Activated CD8-positive, alpha-beta memory T cell treated with anti-CD3 and anti-CD28 coated beads, Interleukin-2, amount 50 U/mL, for 4 hours (primary cell): ENCODE results near the gene TMEM123.

Experiments used
- DNase-seq: peaks from one replicate; pipeline ENCODE4 v3.0.0-alpha.2; 2020

TMEM123 gene

DNA sequence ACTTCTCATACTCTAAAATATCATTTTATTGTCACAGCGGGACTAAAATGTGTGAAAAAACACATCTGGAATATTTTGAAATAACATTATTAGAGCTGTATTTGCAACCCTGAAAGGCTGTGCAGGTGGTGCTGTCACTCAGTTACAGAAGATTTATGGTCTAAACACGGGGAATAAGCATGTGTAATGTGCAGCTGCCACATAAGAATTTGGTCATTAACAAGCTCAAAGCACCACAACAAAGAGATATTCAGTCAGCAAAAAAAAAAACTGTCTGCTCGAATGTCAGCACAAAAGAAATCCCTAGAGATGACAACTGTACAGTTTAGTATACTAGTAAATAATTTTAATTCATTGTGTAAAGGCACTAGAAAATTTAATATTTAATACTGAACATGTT lies 31.3 kb downstream of the TMEM123 start:
- DNase-seq = no peak

DNA sequence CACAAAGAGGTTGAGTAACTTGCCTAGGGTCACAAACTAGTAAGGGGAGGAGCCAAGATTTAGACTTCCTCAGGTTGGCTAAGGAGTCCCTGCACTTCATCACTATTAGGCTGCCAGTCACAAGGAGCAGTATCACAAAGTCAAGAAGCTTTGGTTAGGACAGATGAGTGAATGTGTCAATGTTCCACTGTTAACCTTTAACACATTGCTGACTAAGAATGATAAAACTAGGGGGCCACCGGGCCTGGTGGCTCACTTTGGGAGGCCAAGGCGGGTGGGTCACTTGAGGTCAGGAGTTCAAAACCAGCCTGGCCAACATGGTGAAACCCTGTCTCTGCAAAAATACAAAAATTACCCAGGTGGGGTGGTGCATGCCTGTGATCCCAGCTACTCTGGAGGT lies 32.0 kb downstream of the TMEM123 start:
- DNase-seq = no peak

DNA sequence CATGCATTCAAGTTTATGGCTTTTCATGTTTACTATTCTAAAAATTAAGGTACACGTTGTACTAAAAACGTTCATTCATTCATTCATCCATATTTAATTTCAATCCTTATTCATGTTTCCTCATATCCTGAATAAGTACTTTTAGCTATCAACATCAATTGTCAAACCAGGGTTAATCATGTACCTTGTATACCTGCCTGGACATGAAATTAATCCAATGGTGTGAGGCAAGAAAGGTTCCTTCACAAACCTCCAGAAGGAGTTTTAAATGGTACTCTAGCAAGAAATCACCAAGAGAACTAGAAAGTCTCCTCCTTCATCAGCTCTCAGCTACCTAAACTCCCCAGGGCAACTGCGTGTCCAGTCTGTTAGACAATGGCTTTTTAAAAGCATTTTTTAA lies 33.4 kb downstream of the TMEM123 start:
- DNase-seq = no peak

DNA sequence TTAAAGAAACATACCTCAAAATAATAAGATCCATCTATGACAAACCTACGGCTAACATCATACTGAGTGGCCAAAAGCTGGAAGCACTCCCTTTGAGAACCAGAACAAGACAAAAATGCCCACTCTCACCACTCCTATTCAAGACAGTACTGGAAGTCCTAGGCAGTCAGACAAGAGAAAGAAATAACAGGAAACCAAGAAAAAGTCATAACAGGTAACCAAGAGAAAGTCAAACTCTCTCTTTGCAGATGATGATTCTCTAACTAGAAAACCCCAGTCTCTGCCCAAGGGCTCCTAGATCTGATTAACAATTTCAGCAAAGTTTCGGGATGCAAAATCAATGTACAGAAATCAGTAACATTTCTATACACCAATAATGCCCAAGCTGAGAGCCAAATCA lies 35.6 kb downstream of the TMEM123 start:
- DNase-seq = no peak

DNA sequence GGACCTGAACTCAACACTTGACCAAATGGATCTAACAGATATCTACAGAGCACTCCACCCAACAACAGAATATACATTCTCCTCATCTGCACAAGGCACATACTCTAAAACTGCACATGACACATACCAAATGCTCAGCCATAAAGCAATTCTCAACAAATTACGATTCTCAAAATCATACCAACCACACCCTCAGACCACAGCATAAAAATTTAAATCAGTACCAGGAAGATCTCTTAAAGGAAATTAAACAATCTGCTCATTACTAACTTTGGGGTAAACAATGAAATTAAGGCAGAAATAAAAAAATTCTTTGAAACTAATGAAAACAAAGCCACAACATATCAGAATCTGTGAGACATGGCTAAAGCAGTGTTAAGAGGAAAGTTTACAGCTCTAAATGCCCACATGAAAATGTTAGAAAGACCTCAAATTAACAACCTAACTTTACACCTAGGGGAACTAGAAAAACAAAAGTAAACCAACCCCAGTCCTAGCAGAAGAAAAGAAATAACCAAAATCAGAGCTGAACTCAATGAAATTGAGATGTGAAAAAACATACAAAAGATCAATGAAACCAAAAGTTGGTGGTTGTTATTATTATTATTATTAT lies 37.2 kb downstream of the TMEM123 start:
- no peak for DNase-seq

DNA sequence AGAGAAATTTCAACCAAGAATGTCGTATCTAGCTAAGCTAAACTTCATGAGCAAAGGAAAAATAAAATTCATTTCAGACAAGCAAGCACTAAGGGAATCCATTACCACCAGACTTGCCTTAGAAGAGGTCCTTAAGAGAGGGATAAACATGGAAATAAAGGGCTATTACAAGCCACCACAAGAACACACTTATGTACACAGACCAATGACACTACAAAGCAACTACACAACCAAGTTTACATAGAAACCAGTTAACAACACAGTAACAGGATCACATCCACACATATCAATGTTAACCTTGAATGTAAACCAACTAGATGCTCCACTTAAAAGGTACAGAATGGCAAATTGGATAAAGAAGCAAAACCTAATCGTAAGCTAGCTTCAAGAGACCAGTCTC lies 38.0 kb downstream of the TMEM123 start:
- DNase-seq = no peak

DNA sequence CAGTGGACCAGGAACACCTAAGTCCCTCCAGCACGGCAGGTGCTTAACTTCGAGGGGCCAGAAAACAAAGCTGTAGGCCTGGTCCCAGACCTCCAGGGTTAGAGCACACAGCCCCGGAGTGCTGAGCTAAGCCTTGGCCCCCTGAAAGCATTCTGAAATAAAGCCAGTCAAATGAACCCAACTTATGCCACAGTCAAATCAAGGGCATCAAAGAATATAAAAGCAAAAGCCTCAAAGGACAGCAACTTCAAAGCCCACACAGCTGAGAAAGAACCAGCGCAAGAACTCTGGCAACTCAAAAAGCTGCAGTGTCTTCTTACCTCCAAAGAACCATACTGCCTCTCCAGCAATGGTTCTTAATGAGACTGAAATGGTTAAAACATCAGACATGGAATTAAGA lies 39.1 kb downstream of the TMEM123 start:
- no peak for DNase-seq

DNA sequence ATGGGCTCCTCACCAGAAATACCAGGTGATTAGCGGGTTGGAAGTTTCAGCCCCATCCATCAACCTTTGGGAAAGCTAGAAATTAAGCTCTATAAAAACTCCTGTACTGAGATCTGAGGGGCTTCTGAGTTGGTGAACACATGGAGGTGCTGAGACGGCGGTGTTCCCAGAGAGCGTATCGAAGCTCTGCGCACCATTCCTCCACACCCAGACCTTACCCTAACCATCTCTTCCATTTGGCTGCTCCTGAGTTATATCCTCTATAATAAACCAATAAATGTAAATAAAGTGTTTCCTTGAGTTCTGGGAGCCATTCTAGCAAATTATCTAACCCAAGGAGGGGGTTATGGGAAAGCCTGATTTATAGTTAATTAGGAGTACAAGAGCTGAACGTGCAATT lies 41.4 kb downstream of the TMEM123 start:
- DNase-seq = no peak

DNA sequence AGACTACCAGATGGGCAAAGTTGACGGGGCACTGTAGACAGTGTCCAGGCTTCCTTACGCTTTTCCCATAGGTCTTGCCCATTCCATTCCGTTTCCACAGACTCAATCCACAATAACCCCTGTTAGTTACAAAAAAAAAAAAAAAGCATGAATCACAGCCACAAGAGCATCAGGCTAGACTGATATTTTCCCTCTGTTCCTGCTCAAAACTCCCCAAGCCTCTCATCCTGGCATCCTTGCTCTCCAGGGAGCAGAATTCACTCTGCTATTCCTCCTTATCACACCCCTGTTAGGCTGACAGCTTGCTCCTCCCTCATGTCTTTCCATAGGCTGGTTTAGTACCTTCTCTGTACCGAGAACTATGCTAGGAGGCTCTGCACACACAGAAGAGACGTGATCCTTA lies 42.2 kb downstream of the TMEM123 start:
- DNase-seq = no peak

DNA sequence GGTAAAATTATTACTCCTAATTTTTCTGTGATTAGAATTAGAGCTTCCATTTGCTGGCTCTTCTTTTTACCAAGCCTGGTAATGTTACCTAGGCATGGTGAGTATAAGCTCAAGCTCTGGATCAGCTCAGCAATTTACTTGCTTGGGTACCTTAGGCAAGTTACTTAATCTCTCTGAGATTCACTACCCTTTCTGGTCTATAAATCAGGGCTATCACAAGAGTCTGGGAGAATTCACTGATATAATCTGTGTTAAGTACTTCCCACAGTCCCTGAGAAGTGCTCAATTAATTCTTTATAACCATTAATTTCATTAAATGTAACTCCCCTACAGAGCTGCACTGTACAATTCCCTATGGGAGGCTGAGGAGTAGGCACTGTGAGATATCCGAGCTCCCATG lies 44.2 kb downstream of the TMEM123 start:
- no peak for DNase-seq

DNA sequence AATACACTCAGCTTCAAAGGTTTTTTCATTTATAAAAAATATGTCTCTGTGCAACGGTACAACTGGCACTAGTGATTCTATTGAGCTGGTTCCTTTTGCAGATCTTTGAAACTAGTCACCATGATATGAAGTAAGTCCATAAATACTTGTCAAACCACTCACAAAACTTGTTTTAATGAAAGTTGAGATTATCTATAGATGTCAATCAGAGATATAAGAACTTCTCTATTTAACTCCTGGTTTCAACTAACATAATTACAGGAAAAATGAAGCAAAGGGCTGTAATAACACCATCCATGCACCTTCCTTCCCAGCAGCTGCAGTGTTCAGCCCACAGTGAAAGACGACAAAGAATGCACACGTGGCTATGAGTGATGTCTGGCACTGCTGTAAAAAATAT lies 44.7 kb downstream of the TMEM123 start:
- no peak for DNase-seq

DNA sequence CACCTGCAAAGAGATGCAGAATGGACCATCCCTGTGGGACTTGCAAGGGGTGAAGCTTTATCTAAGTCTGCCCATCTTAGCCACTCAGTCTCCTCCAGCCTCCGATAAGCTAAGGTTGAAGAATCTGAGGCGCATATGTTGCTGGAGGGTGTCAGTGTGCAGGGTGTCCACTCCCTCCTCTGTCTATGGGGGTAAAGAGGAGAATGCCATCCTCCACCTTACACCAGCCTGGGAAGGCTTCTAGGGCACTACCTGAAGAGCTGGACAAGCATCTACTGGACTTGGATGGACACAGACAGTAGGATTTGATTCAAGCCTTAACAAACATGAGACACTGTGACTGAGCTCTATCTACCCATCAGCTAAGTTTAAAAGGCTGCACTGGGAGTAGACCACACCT lies 46.5 kb downstream of the TMEM123 start:
- DNase-seq = no peak

DNA sequence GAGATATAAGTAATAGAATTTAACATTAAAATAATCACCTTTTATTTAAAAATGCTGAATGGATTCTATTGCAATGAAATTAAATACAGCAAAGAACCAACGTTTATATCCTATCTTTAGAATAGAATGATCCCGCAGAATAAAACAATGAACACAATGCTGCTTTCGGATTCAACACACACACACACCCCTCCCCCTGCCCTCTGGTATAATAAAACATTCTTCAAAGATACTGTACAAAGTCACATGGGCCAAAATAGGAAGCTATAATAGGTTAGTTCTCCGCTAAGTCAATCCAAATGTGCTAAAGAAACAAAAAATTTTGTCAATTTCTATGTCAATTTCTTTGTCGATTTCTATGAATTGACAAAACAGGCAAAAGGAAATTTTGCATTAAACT lies 47.1 kb downstream of the TMEM123 start:
- no peak for DNase-seq

DNA sequence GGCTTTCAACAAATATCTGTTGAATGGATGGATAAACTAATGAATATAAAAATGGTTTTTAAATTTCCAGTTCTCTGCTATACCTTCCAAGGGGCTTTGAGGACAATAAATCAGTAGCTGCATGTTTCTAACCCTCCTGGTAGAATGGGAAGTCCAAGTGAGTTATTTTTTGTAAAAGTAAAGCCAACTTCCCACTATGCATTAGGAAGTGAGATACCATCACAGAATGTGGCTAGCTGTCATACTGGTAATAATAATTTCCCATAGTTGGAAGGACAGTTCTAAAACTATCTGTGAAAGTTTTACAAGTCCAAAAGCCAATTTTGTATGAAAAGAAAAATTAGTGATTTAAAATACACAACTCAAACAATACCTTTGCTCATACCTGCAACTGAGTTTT lies 50.0 kb downstream of the TMEM123 start:
- no peak for DNase-seq

DNA sequence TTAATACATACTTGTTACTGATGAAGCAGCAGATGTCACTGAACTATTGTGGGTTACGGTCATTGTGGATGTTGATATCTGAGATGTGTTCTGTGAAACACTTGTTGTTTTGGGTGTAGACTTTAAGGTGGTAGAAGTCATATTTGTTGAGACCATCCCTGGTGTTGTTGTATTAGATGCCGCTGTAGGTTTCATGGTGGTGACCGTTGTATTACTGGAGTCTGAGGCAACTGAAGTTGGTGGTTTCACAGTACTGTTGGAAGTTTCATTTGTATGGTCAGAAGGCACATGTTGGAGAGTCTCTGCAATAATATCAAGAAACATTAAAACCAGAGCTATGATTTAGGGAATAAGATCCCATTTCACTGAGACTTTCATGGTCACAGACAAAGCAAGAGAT lies 50.7 kb downstream of the TMEM123 start:
- DNase-seq = no peak

DNA sequence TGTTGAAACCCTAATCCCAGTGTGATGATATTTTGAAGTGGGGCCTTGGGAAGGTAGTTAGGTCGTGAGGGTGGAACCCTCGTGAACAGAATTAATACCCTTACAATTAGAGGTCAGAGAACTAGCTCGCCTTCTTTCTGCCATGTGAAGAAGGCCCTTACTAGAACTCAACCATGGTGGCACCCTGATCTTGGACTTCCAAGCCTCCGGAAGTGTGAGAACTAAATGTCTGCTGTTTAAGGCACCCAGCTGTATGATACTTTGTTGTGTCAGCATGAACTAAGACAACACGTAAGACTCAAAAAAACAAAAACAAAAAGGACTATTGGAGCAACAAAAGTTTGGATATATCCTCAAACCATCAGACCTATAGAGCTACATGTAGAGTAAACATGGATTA lies 52.0 kb downstream of the TMEM123 start:
- DNase-seq = no peak

DNA sequence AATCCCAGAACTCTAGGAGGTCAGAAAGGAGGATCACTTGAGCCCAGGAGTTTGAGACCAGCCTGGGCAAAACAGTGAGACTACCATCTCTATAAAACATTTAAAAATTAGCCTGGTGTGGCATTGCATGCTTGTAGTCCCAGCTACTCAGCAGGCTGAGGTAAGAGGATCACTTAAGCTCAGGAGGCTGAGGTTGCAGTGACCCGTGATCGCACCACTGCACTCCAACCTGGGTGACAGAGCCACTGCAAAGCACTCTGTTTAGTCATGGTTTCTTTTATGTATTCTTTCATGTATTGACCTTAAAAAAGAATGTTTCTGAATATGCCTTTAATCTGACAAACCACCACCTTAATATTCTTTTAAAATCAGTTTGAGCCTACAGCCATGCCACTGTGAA lies 53.4 kb downstream of the TMEM123 start:
- no peak for DNase-seq

DNA sequence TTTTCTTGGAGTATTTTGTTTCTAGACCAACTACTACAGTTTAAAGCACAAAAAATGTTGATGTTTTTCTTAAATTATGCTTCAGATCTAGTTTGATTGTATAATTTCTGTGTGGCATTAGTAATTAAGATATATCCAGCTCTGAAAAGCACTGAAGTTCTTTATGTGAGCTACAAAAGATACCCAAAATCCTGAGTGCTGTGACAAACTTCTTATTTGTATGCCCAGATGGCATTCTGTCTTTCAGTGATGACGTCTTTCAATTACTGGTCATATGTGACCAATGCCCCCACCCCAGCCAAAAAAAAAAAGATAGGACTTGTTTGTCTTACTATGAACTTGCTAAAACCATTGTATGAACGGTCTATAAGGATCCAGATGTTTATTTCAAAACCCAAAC lies 54.3 kb downstream of the TMEM123 start:
- no peak for DNase-seq

DNA sequence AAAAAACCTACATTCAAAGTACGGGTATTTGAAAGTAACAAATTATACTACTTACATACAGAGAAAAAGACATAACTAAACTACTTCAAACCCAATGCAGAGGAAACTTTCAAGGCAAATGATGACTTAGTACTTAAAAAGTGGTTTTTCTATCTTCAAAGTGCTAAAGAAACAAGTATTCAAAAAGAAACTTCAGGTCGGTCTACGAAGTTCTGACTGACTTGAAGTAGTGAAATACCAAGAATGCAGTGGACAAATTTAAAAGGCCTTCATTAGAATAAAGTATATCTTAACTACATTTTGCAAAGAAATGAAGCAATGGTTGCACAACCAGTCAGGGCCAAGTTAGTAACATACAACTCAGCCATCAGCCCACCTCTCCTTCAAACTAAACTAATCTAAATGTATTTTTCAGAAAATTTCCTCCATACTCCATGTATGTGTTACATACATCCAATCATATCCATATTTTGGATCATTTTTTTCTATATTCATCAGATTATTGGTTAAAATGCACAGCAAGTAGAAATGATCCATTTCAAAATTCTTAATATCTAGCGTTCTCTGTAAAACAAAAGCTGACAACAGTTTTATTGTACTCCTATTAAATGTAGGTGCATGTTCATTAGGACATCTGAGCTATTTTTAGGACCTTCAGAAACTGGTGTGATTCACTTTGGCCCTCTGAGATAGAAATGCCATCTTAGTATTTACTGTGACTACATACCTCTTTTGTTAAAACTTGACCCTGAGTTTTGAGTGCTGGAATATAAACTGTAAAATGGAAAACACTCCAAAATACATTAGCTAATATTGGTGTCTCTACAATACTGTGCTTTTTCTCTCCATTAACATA lies 55.6 kb downstream of the TMEM123 start:
- no peak for DNase-seq

DNA sequence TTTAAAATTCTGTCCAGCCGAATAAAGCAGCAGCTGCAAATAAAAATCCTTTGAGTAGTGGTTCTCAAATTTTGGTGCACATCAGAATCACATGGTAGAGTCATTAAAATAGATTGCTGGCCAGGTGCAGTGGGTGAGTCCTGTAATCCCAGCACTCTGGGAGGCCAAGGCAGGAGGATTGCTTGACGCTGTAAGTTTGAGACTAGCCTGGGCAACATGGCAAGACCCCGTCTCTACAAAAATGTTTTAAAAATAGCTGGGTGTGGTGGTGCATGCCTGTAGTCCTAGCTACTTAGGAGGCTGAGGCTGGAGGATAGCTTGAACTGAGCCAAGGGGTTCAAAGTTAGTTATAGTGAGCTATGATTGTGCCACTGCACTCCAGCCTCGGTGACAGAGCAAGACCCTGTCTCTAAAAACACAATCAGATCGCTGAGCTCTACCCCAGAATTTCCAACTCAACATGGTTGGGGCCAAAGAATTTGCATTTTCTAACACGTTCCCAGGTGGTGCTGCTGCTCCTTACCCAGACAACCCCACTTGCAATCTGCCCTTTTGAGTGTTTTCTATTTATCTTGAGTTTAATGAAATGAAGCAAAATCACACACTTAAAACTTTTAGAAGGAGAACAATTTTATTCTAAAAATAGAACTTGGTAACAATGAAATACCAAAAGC lies 56.7 kb downstream of the TMEM123 start:
- no peak for DNase-seq

DNA sequence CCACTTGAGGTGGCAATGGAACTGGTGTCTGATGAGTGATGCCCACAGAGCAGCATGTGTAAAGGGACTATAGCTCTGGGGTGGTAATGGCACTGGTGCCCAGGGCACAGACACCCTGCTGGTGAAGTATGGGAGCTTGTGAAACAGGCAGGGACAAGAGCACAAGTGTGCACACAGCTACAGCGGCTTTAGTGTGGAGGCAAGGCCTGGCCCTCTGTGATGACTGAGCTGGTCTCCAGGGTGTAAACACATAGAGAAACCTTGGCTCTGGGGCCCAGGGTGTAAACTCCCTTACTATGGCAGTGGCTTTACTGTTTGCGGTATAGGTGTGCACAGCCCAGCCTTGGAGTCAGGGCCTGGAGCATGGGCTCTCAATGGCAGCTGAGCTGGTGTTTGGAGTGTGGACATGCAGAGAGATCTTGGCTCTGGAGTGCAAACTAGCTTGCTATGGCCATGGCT lies 59.3 kb downstream of the TMEM123 start:
- DNase-seq = no peak

DNA sequence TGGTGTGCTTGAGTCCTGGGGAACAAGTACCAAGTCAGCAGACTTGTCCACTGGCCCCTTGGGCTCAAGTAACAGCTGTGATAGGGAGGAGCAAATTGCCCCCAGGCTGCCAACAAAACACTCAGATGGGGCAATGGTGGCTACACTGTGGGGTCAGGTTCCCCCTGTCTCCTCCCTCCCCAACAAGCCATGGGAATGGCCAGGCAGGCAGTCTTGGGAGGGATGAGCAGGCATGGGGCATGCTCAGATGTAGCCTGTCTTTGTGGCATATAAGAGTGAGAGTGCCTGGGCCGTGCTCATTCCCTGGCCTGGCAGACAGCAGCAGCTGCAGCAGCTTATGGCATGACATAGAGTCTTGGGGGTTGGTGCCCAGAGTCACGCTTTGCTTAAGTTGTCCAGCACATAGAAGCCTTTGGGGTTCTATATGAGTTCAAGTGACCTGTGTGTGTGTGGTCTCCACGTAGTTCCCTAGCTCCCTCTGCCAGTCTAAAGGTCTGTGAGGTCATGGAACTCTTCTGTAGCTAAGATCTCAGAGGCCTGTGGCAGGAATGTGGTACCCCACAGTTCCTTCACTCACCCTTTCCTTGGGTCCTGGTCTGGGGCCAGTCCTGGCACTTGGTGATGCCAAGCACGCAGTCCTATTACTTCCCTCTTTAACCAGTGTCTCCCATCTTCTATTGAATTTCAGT lies 60.9 kb downstream of the TMEM123 start:
- no peak for DNase-seq

DNA sequence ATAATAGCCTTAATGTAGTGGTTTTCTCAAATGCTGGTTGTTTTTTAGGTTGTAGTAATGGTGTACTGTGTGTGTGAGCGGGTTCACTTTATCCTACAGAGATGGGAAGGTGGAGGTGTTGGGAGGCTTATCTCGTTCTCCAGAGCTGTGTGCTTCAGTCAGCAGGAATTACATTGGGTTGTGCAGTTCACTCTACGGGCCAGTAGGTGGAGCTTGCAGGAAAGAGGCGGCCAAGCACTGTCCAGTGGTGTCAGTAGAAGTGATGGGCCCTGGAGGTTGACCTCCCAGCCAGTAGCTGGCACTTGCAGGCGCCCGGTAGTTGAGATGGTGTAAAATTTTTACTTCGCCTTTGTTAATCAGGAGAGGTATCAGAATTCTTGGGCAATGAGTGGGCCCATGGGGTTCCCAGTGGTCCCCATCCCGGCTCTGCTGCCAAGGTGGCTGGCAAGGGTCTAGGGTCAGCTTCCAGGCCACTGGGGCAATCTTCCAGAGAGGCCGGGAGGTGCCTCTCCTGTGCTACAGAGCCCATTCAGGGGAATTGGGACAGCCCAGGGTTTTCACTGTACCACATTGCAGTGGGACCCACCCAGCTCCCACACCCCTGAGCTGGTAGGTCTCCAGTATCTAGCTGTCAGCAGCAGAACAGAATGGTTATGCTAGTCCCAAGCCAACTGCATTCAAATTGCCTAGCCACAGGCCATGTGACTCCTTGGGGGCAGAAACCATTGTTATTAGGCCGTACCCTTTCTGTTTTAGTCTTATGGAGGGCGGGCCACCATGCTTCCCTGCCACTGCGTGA lies 61.7 kb downstream of the TMEM123 start:
- peak; percentile 44 for DNase-seq
